Measurements from ENCODE around the gene CCDC39.
A peak's percentile ranks its signal among the peaks of the same experiment; 100 is the strongest.

Gene CCDC39

DNA sequence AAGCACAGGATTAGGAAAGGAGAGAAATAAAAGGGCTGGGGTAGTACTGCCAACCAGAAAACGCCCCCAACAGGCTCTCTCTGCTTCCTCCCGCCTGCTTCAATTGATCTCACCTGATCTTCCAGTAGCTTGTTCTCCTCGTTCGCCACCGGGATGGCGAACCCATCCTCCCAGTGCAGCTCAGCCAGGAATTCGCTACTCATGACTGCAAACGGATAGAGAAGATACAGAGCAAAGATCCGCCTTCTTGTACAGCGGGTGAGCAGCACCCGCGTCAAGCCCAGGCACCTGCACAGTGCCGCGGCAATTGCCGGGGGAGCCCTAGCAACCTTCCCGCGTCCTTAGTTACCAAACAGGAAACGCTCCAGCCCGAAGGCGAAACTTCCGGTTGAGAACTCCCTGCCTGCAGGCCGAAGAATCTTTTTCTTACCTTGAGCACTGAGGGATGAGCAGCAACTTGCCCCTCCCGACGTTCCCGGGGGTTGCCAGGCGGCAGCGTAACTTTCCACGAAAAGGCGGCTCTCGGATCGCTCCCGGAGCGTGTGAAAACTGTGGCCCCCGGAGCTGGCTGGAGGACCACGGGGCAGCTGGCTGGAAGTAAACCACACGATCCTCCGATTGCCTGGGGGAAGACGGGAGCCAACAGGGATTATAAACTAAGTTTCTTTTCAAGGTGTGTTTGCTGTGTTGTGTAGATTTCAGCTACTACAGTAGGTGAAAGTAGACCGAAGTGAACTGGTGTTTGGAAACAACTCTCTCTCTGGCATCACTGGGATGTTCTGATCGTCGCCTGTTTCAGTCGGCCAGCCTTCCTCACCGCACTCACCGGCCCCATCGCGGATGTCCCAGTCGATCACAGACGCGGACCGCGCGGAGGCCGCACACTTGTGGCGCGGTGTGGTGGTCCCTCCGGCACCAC is at the start of gene CCDC39:
CCDC39 (minus strand) TSS at position 312 of the 919 bp plus-strand sequence; CDS start at position 203, 109 bp downstream.
- peak in 1 of 2 donors; percentile 33 for DNase-seq (ENCODE audit: low read depth in 2 of 2)

DNA sequence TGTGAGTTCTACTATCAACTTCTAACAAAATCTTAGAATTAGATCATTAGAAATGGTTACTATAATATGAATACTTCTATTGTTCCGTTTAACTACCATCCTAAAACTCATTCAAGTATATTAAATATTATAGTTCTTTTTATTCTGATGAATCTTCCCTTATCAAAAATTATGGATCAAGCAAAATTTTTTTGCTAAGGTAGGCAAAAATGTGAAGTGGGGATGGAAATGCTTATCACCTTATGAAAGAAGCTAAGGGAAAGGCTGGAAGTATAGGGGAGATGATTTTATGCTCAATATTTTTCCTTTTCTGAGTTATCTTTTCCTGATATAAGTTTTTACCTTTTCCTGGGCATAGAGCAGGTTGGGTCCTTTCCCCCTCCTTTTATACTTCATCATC is 40.7 kb upstream of the CCDC39 start:
- no peak for DNase-seq (ENCODE audit: low read depth in 2 of 2)

DNA sequence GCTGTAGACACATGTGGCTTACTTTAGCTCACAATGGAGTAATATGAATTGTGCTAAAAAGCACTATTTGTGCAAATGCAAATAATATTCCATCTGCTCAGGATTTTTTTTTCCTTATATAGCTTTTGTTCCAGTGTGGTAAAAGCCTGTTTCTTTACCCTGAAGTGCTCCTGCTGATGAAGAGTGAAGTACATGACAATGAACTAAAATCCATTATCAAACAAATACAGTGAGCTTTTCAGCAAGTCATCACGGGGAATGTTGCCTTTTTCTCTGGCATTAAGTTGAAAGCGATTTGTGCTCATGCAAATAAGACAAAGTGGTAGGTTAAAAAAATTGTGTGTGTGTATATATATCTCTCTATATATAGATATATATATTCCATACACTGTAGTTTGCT is 28.6 kb upstream of the CCDC39 start:
- DNase-seq (ENCODE audit: low read depth in 2 of 2): no peak

DNA sequence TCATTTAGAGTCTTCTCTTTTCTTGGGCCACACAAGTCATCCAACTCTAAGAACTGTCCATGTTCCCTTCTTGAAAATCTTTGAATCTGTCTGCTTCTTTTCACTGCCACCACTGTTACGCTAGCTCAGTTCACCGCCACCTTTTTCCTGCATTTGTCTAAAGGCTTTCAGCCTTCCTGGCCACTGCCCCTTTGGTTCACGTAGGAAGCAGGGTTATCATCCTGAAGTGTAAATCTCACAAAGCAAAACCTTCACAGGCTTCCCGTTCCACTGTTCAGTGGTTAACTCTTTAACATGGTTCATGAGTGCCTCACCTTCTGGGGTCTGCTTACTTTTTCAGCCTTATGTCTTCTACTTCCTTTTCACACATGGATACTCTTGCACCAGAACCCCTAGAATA is 26.3 kb upstream of the CCDC39 start:
- no peak for DNase-seq (ENCODE audit: low read depth in 2 of 2)

DNA sequence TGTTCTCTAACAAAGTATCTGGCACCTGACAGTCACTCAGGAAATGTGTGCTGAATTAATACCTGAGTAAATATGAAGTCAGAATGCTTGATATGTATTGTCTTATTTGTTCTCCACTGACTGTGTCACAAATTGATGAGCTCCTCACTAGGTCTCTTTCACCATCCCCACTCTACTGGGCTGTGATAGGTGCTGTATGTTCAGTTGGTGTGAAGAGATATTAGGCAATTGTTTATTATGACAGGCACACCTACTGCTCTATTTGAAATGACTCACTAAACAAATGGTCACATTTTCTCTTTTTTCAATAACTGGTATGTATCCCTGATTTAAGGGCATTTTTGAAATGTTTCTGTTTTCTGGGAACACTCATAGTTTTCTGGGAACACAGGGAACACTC is 25.2 kb upstream of the CCDC39 start:
- no peak for DNase-seq (ENCODE audit: low read depth in 2 of 2)

DNA sequence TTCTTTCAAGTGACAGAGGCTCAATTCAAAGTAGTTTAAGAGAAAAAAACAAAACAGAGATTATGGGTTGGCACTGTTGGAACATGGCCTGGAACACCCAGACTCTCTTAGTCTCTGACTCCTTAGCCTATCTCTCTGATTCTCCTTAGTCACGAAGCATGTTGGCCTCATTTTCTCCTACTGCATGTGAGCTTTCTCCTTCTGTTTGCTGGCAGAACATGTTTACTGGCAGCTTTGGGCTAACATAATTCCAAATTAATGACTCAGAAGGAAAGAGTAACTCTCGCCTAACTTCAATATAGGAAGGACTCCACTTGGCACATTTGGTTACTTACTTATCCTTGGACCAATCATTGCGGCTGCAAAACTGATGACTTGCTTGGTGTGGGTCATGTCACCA is 21.7 kb upstream of the CCDC39 start:
- DNase-seq (ENCODE audit: low read depth in 2 of 2): no peak

DNA sequence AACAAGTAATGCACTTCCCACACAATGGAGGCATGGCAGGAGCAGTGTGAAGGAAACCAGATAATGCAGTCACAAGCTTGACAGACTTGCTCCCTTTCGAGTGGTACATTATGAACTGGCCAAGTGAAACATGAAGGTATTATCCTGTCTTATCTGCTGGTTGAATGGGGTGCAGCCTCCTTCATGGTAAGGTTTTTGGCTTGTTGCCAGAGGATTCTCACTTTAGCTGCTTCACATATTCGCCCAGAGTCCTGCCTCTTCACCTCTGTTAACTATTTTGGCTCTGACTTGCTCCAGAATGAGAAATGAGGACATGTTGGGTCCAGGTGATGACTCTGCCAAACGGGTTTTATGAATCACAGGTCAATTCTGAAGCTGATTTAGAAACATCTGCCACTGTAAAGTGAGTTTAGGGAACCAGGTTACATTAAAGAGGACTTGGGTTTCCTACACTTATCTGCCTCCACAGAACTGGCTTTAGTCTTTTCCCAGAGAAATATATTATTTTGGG is 19.5 kb upstream of the CCDC39 start:
- no peak for DNase-seq (ENCODE audit: low read depth in 2 of 2)

DNA sequence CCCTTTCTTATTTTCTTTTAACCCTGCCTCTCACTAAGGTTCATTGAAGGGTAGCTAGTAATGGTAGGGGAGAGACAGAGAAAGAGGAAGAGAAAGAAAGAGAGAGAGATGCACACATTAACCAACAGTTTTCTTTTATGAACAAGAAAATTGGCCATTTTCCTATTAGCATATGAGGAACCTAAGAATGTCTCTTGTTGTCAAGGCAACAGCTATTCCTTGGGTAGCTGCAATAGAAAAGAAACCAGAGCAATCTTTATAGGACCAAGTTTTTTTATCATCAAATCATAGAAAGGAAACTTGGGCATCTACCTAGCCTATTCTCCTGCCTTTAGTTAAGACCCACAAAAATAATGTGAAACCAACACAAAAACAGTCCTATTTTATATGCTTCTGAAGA is 15.0 kb upstream of the CCDC39 start:
- no peak for DNase-seq (ENCODE audit: low read depth in 2 of 2)

DNA sequence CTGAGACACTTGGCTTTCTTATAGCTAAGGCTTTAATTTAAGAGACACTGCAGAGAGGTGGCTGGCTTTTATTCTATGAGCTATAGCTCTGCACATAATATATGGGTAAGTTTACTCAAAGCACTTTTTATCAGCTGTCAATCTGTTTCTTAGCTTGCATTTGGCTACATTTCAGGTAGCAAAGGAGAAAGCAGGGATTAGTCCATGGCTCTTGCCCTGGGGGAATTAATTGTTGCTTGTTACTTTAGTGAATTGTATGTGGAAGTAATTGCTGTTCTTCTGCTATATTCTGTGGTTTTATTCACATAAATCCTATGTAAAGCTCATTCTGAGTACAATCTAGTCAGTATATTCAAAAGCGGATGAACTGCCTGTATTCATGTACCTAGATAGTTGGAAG is 14.4 kb upstream of the CCDC39 start:
- DNase-seq (ENCODE audit: low read depth in 2 of 2): no peak

DNA sequence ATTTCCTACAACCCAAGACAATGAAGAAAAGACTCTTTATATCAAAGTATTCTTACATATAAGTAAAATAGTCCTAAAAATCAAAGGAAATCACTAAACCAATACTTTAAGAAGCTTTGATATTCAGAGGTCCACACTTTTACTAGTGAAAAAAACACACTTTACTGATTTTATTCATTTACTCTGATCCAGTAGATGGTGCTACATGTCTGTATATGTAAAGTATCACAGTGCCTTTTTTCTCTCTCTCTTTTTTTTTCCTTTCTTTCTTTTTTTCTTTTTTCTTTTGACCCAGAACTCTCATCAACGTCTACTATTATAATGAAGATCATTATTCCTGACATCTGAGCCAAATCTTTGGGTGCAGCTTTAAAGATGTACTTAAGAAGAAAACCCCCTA is 10.8 kb upstream of the CCDC39 start:
- no peak for DNase-seq (ENCODE audit: low read depth in 2 of 2)

DNA sequence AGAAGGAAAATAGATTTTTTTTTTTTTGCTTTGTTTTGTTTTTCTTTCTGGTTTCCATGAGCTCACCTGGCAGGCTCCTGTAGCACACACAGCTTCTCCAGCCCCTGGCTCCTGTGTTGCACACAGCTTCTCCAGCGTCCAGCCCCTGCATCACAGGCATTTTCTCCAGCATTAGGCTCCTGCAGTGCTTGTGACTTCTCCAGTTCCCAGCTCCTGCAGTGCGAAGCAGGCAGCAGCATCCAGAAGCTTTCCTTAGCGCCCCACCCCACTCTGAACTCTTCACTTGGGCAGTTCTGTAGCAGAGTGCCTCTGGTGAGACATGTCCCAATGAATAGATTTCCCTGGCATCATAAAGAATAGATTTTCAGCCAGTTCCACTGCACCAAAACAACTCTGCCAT is 5.5 kb upstream of the CCDC39 start:
- DNase-seq (ENCODE audit: low read depth in 2 of 2): no peak

DNA sequence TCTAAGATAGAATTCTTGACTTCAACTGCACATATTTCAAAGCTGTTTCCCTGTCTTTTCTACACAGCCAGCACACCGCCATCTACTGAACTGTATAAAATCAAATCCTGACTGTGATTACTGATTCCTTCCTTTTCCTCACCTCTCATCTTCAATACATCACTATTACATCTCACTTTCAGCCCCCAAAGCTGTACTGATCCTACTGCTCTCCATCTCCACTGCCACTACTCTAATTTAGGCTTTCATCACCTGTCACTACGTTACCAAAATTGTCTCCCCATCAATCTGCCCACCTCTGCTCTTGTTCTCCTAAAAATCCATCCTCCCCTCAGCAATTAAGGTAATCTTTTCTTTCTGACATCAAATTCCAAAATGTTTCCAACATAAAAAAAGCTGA is 4.5 kb upstream of the CCDC39 start:
- no peak for DNase-seq (ENCODE audit: low read depth in 2 of 2)

DNA sequence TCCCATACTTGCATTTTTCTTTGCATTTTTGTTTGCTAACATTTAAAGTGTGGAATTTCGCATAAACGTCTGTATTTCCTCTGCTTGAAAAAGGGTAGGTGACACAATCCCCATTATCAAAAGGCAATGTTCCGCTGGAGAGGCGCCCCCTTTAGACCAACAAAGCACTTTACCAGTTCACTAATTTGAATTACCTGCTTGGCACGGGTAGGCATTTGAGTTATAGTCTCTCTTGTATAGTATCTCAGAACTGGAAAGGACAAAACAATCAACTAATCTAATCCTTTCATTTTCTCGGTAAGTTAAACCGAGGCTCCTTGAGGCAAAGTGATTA is 775 bp upstream of the CCDC39 start:
- DNase-seq (ENCODE audit: low read depth in 2 of 2): no peak

DNA sequence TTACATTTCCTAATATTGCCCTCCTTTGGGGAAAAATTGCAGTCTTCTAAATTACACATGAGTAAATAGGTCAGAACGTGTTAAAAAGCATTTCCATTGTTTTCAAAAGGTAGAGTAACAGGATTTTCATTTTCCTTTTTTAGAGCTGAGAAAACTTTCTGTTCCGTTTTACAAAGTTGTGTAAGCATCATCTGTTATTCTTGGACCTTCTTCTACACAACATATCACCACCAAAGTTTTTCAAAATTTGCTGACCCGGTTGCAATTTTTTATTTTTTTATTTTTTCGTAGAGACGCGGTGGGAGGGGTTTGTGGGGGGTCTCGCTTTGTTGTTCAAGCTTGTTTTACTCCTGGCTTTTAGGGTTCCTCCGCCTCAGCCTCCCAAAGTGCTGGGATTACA is 1.1 kb downstream of the CCDC39 start:
- no peak for DNase-seq (ENCODE audit: low read depth in 2 of 2)

DNA sequence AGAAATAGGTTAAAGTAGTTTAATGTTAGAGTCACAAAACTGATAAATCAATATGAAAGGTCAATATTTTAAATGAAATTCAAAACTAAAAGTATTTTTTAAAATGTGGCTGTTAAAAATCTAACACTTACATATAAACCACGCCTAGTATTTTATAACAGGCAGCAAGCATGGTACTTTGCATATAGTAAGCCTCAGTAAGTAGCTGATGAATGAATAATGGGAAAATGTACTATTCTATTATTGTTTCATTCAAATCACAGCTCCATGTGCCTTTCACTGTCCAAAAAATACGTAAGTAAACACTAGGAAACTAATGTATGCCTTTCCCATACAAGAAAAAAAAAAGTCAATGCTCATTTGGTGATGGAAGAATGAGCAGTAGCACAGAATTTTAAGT is 17.8 kb downstream of the CCDC39 start:
- DNase-seq (ENCODE audit: low read depth in 2 of 2): no peak

DNA sequence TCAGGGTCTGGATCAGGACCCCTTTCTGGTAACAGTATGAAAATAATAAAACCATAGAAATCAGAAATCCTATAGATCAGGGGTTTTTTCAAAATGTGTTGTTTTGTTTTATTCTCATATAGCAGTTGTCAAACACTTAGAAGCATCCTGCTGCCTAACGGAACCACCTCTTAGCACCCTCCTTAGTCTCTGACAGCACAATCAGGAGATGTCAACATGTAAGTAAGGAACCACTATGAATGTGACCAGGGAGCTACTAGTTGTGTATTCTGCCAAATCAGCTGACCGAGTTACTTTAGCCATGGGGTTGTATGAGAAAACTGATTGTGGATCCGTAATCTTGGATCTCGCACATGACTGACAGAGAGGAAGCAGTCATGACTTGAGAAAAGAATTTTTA is 22.2 kb downstream of the CCDC39 start:
- no peak for DNase-seq (ENCODE audit: low read depth in 2 of 2)

DNA sequence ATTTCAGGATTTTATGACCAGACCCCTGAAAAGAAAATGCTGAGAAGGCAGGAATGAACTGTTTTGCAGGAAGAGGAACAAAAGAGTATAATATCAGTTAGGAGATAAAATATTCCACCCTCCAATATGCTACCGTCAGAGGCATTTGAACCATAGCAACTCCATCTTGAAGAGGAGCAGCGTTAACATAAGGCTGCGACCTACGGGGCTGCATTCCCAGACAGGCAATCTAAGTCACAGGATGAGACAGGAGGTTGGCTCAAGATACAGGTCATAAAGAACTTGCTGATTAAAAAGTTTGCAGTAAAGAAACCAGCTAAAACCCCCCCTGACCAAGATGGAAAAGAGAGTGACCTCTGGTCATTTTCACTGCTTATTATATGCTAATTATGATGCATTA is 22.9 kb downstream of the CCDC39 start:
- DNase-seq (ENCODE audit: low read depth in 2 of 2): no peak

DNA sequence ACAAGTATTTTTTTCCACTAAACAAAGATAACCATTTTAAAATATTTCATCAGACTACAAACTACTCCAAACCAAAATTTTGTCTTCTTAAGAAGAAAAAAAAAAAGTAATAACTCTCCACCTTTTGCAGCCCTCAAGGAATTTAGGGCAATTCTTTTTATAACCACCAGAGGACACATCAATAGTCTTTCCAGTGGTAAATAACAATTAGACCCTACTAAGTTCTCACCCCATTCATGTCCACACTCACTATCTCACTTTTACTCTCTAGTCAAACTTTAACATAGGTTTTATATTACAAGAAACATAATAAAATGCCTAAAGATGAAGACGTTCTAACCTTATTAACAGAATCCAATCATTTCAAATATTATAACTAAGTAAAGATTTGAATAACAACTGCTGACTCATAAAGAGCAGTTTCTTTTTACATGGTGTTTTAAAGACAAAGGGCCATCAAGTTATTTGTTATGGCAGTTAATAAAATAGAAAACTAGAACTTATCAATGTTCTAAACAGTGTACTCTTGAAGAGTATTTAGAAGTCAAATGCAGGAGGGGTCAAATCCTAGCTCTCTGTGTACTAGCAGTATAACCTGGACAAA is 33.0 kb downstream of the CCDC39 start:
- no peak for DNase-seq (ENCODE audit: low read depth in 2 of 2)

DNA sequence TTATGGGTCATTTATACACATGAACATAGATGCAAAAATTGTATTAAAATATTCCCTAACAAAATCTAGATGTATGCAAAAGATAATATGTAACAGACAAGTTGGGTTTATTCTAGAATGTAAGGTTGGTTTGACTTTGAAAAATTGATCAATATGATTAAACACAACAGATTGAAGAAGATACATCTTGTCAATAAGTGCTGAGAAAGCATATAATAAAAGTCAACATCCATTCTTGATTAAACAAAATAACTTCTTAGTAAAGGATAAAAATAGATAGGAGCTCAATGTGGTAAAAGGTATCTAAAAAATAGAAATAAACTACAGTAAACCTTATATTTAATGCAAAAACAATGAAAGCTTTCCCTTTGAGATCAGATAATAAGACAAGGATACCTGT is 38.3 kb downstream of the CCDC39 start:
- DNase-seq (ENCODE audit: low read depth in 2 of 2): no peak

DNA sequence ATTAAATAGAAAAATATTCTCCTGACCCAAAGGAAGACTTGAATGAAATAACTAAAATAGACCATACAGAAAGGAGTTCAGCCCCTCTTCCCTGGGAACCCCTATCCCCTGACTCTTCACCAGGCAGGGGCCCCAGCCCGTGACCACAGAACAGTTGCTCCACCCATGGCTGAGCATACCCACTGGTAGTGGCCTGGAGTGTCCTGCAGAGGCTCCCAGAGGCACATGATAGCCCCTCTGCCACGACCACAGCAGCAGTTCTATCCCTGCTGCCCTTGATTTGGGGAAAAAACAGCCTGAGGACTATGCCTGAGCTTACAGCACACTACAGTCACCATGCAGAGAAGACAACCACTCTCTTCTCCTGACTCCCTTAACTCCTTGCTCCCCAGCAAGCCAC is 45.6 kb downstream of the CCDC39 start:
- no peak for DNase-seq (ENCODE audit: low read depth in 2 of 2)

DNA sequence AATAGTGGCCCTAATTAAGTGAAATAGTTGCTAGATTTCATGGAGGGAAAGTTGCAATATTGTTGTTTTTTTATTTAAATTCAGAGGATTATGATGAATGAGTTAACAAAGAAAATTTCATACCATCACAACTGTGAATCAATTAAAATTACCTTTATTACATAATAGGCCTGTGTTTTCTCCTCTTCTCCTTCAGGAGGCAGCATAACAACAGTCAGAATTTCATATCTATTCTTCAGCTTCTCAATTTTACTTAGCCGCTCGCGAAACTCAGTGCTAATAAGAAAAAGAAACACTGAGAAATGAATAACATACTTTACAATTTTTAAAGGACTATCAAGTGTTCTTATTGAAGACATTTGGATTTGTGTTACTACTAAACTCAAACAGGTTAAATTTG is 48.0 kb downstream of the CCDC39 start:
- no peak for DNase-seq (ENCODE audit: low read depth in 2 of 2)

DNA sequence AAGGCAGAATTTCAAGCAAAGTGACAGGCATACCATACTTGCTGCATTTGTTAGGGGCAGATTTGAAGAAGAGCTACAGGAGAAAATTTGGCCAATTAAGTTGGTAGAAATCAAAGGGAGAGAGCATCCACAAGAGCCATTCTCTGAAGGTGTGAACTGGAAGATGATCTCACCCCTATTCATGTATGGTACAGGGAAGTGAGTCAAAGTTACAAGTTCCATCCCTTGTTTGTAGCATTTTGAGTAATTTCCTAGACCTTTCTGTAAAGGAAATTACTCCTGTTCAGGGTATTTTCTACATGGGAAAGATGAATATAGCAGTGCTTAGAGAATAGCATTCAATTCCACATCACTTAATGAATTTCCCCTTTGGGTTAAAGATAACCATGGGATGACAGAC is 48.9 kb downstream of the CCDC39 start:
- no peak for DNase-seq (ENCODE audit: low read depth in 2 of 2)

DNA sequence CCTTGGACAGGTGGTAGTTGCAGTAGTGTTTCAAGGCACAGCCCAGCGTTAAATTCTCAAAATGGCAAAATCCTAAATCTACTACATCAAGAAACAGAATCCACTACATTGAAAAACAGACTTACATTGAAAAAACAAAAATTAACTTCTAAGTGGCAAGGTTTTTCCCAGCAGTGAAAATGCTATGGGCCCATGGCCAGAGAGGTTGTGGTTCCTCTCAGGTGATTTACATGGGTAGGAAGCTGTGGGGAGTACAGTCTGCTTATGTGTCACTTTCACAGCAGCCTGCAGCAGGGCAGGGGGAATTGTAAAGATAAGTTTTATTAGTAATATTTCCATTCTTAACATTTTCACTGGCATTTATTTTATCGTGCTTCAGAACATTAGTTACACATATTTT is 52.4 kb downstream of the CCDC39 start:
- no peak for DNase-seq (ENCODE audit: low read depth in 2 of 2)
